ENCODE data around the gene MMP17. TPM values are rescaled to one million over a fixed set of nuclear protein-coding genes. Genes with fewer than 3 reads are reported as not detected.

The MMP17 gene
- total RNA-seq, 3 donors from 2014 or later = 2.9 to 18.6 (median 4.7) TPM

DNA sequence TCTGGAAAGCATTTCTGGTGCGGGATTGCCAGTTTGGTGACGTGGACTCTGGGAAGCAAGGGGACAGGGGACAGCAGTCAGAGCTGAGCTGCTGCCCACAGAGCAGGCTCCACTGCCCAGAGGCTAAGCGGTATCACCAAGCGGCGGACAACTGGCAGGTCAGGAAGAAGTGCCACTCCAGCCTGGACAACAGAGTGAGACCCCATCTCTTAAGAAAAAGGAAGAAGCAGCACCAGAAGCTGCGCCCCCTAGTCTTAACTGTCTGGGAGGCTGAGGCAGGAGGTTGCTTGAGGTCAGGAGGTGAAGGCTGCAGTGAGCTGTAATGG lies 31.8 kb upstream of the MMP17 start:
- H3K9me3 ChIP-seq = no peaks in the 10 kb centered on the region
- intact Hi-C loops (cut with DNase I; ENCODE audit: low total_unique reads) = loop anchor here (2.0 kb wide), 1 partner anchor 28 kb away; no protein-coding TSS in a partner anchor
- H3K4me3 ChIP-seq = no peak overlapping the region
- no peaks in the 10 kb centered on the region for H3K27me3 ChIP-seq
- DNase-seq (ENCODE audit: low spot score in 2 of 2) = no peak
- H3K36me3 ChIP-seq = peaks cover 7% of the 10 kb centered on the region
- no peak for TF ChIP-seq POLR2A (IDR thresholded peaks at IDR 0.05)
- no peak for TF ChIP-seq POLR2AphosphoS5 (IDR thresholded peaks at IDR 0.05)
- TF ChIP-seq, protein P1, sequence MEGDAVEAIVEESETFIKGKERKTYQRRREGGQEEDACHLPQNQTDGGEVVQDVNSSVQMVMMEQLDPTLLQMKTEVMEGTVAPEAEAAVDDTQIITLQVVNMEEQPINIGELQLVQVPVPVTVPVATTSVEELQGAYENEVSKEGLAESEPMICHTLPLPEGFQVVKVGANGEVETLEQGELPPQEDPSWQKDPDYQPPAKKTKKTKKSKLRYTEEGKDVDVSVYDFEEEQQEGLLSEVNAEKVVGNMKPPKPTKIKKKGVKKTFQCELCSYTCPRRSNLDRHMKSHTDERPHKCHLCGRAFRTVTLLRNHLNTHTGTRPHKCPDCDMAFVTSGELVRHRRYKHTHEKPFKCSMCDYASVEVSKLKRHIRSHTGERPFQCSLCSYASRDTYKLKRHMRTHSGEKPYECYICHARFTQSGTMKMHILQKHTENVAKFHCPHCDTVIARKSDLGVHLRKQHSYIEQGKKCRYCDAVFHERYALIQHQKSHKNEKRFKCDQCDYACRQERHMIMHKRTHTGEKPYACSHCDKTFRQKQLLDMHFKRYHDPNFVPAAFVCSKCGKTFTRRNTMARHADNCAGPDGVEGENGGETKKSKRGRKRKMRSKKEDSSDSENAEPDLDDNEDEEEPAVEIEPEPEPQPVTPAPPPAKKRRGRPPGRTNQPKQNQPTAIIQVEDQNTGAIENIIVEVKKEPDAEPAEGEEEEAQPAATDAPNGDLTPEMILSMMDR (IDR thresholded peaks at IDR 0.05) = no peak
- no peaks in the 10 kb centered on the region for H3K4me1 ChIP-seq
- no peak overlapping the region for H3K27ac ChIP-seq

DNA sequence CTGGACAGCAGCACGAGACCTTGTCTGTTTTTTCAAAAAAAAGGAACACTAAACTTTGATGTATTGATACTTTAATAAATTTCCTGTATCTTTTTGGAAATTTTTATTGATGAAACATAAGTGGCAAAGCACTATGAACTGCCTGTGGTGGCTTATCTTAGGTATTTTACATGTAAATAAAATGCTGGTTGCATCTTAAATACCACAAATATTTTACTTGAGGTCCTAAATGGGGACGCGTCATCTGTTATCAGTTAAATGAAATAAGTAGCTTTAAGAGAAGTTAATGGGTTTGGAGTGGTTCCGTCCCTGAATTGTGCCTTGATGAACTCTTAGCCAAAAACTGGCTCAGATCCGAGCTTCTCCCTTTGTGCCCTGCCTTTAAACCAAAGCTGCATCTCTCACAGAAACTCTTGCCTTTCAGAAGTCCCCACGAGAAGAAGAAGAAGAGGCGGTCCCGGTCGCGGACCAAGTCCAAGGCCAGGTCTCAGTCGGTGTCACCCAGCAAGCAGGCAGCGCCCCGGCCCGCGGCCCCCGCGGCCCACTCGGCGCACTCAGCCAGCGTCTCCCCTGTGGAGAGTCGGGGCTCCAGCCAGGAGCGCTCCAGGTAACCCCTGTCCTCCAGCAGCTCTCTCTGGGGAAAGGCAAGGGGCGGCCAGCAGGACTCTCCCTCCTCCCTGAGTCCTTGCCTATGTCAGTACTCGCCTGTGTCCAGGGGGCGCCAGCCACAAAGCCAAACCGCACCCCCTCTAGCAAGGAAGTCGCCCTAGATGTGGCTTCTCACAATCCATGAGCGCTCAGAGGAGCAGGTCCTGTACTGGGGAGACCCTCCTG lies 31.2 kb upstream of the MMP17 start:
- no peak overlapping the region for H3K4me3 ChIP-seq
- H3K27me3 ChIP-seq = no peaks in the 10 kb centered on the region
- H3K9me3 ChIP-seq = no peaks in the 10 kb centered on the region
- H3K27ac ChIP-seq = no peak overlapping the region
- H3K36me3 ChIP-seq = peaks cover 8% of the 10 kb centered on the region
- H3K4me1 ChIP-seq = no peaks in the 10 kb centered on the region
- TF ChIP-seq, protein P1 (IDR thresholded peaks at IDR 0.05) = no peak
- no peak for TF ChIP-seq POLR2AphosphoS5 (IDR thresholded peaks at IDR 0.05)
- TF ChIP-seq POLR2A (IDR thresholded peaks at IDR 0.05) = no peak
- DNase-seq (ENCODE audit: low spot score in 2 of 2) = no peak
- intact Hi-C loops (cut with DNase I; ENCODE audit: low total_unique reads) = loop anchor here (2.0 kb wide), 1 partner anchor 28 kb away; no protein-coding TSS in a partner anchor

DNA sequence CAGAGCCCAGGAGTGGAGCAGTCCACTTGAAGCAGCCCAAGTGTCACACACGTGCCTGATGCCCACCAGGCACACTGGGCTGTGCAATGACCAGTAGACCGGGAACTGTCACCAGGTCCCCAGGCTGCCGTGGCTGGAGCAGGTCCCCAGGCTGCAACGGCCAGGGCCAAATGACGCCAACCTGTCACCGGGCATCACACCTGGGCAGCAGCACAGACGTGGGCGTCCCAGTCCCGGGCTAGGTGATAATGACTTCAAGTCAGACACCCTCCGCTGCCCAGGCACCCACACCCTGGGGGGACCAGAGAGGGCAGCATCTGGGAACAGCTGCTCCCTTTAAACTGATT lies 30.6 kb upstream of the MMP17 start:
- DNase-seq (ENCODE audit: low spot score in 2 of 2) = no peak
- peaks cover 10% of the 10 kb centered on the region for H3K36me3 ChIP-seq
- no peak overlapping the region for H3K4me3 ChIP-seq
- no peak for TF ChIP-seq POLR2A (IDR thresholded peaks at IDR 0.05)
- TF ChIP-seq, protein P1 (IDR thresholded peaks at IDR 0.05) = no peak
- no peak for TF ChIP-seq POLR2AphosphoS5 (IDR thresholded peaks at IDR 0.05)
- H3K27me3 ChIP-seq = no peaks in the 10 kb centered on the region
- H3K4me1 ChIP-seq = no peaks in the 10 kb centered on the region
- H3K9me3 ChIP-seq = no peaks in the 10 kb centered on the region
- no peak overlapping the region for H3K27ac ChIP-seq
- intact Hi-C loops (cut with DNase I; ENCODE audit: low total_unique reads) = loop anchor here (2.0 kb wide), 1 partner anchor 27 kb away; no protein-coding TSS in a partner anchor

DNA sequence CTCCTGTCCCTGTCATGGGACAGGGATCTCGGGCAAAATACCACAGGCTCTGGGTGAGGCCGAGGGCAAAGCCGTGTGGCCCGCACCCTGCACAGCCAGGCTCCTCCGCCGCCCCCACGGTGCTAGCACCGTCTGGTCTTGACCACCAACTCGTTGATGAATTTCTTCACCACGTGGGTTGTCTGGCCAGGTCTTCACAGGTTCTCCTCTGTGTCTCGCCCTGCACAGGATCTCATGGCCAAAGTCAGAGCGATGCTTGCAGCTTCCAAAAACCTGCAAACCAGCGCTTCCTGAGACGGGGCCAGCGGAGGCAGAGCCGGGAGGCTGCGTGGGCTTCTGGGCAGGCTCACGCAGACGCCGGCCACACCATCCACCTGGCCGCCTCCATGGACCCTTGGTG lies 29.0 kb upstream of the MMP17 start:
- intact Hi-C loops (cut with DNase I; ENCODE audit: low total_unique reads) = no loop called here
- Histone ChIP-seq H3K4me1 (no peaks in the 10 kb centered on the region), H3K9me3 (no peaks in the 10 kb centered on the region), H3K27me3 (no peaks in the 10 kb centered on the region), H3K27ac (no peak overlapping the region), H3K4me3 (no peak overlapping the region), H3K36me3 (peaks cover 10% of the 10 kb centered on the region)
- TF ChIP-seq POLR2A (IDR thresholded peaks at IDR 0.05) = no peak
- no peak for TF ChIP-seq POLR2AphosphoS5 (IDR thresholded peaks at IDR 0.05)
- TF ChIP-seq, protein P1 (IDR thresholded peaks at IDR 0.05) = no peak
- DNase-seq (ENCODE audit: low spot score in 2 of 2) = no peak

DNA sequence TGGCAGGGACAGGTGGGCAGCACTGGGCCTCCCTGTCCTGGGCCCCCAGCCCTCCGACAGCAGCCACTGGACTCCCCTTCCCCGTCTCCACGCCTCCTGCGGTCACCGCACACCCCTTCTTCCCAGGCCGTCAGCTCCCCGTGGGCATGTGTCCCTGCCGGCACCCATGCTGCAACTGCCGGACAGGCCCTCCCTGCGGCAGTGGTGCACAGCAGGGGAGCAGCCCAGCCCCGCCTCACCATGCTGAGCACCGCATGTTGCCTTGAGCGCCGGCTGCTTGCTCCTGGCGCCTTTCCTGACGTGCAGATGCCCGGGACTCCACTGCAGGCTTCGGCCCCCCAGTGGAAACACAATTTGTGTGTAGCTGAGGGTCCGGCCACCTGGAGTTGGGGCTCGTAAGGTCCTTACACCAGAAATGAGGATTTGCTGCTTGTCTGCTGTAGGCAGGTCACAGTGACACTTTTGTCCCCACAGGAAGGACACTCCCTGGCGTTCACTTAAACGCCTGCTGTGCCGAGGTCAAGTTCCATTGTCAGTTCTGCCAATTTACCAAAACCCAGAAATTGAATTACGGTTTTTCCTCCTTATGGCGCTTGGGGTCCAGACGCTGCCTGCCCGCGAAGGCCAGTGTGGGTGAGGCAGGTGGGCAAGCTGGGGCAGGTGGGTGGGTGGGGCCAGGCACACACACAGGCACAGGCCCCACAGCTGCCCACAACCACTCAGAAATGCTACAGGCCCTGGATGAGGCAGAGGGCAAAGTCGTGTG lies 28.2 kb upstream of the MMP17 start:
- intact Hi-C loops (cut with DNase I; ENCODE audit: low total_unique reads) = no loop called here
- peaks cover 10% of the 10 kb centered on the region for H3K36me3 ChIP-seq

More for the DNA sequence above, 28.2 kb upstream of the MMP17 start:
- Histone ChIP-seq H3K9me3 (no peaks in the 10 kb centered on the region), H3K27ac (no peak overlapping the region), H3K4me1 (no peaks in the 10 kb centered on the region), H3K4me3 (no peak overlapping the region), H3K27me3 (no peaks in the 10 kb centered on the region)
- TF ChIP-seq POLR2AphosphoS5 (IDR thresholded peaks at IDR 0.05) (no peak), POLR2A (IDR thresholded peaks at IDR 0.05) (no peak)
- TF ChIP-seq, protein P1 (IDR thresholded peaks at IDR 0.05) = no peak
- DNase-seq (ENCODE audit: low spot score in 2 of 2) = no peak

Data from breast epithelium (tissue), 4 donors.